ENCODE data around the gene GALNT6. TPM values are rescaled to one million over a fixed set of nuclear protein-coding genes. Genes with fewer than 3 reads are reported as not detected.

The GALNT6 gene
- total RNA-seq, 3 donors from 2014 or later (not counting 1 experiment from before 2014, with no cell fraction given), result 19.3 to 38.5 (median 33.9) TPM

DNA sequence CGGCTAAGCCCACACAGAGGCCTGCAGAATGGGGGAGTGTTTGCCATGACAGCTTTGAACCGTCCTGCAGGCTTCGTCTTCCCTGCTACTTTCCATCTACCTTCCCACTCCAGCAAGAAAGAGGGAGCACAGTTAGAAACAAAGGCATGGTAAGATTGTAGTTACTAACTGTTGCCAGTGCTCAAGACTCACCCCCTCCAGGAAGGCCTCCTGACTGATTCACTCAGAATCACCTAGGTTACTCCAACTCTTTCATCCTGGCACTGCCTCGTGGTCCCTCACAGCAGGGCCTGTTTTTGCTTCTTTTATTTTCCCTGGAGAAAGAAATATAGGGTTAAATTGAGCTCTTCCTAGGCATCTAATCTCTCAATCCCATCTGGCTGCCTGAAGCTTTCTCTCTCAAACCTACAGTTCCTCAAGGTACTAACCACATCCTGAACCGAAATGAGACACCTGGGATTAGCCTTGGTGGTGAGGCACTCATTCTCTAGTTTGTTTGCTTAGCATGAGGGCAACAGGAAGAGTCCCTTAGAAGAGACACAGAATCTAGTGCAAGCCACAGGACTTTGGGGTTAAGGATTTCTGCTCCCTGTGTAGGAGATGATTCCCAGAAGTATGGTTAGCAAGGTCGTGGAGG is 7.8 kb downstream of the GALNT6 start:
- DNase-seq (no peak), ATAC-seq (no peak)
- Histone ChIP-seq H3K27me3 (ENCODE audit: control insufficient read depth, insufficient read depth, low read length) (no peaks in the 10 kb centered on the region), H3K4me1 (ENCODE audit: control insufficient read depth, insufficient read depth, low read length) (peaks cover 13% of the 10 kb centered on the region), H3K4me3 (ENCODE audit: low read length) (no peak overlapping the region), H3K36me3 (ENCODE audit: control insufficient read depth, insufficient read depth, low read length) (peaks cover 32% of the 10 kb centered on the region), H3K9me3 (ENCODE audit: control insufficient read depth, insufficient read depth, low read length) (no peaks in the 10 kb centered on the region), H3K27ac (ENCODE audit: low read length) (no peak overlapping the region)
- H3K4me3 Mint-ChIP-seq, result no peak overlapping the region
- TF ChIP-seq, protein P1, sequence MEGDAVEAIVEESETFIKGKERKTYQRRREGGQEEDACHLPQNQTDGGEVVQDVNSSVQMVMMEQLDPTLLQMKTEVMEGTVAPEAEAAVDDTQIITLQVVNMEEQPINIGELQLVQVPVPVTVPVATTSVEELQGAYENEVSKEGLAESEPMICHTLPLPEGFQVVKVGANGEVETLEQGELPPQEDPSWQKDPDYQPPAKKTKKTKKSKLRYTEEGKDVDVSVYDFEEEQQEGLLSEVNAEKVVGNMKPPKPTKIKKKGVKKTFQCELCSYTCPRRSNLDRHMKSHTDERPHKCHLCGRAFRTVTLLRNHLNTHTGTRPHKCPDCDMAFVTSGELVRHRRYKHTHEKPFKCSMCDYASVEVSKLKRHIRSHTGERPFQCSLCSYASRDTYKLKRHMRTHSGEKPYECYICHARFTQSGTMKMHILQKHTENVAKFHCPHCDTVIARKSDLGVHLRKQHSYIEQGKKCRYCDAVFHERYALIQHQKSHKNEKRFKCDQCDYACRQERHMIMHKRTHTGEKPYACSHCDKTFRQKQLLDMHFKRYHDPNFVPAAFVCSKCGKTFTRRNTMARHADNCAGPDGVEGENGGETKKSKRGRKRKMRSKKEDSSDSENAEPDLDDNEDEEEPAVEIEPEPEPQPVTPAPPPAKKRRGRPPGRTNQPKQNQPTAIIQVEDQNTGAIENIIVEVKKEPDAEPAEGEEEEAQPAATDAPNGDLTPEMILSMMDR (IDR thresholded peaks at IDR 0.05), result no peak
- no peaks in the 10 kb centered on the region for H3K9me3 Mint-ChIP-seq
- H3K27ac Mint-ChIP-seq, result no peak overlapping the region
- no peaks in the 10 kb centered on the region for H3K27me3 Mint-ChIP-seq (ENCODE audit: low read depth in 2 of 2)
- intact Hi-C loops (cut with micrococcal nuclease), result no loop called here
- H3K36me3 Mint-ChIP-seq, result peaks cover 12% of the 10 kb centered on the region
- WGBS (ENCODE audit: insufficient coverage), result 50% methylated on average over 3 of the region's 6 CpGs
- peaks cover 30 to 38% of the 10 kb centered on the region in 2 donors for H3K4me1 Mint-ChIP-seq

DNA sequence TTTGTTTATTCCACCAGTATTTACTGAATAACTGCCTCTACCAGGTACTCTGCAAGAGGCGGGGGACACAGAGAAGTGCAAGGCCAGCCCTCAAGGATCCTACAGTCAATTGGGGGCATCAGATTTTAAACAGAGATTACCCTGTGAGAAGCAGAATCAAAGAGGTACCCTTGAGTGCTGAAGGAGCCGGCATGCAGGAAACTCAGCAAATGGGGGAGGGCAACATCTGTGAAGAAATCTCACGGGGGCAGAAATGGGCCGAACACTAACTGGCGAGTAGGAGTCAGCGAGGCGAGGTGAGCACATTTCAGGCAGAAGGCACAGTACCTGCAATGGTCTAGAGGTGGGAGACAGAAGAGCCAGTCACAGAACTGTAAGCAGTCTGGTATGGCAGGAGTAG is 9.0 kb downstream of the GALNT6 start:
- no peaks in the 10 kb centered on the region for H3K9me3 ChIP-seq (ENCODE audit: control insufficient read depth, insufficient read depth, low read length)
- H3K4me3 ChIP-seq (ENCODE audit: low read length), result no peak overlapping the region
- H3K27me3 Mint-ChIP-seq (ENCODE audit: low read depth in 2 of 2), result no peaks in the 10 kb centered on the region
- 78% methylated on average over 7 of the region's 7 CpGs for WGBS (ENCODE audit: insufficient coverage)
- no peak for ATAC-seq
- no peak overlapping the region for H3K27ac ChIP-seq (ENCODE audit: low read length)
- H3K9me3 Mint-ChIP-seq, result no peaks in the 10 kb centered on the region
- peaks cover 42% of the 10 kb centered on the region for H3K36me3 ChIP-seq (ENCODE audit: control insufficient read depth, insufficient read depth, low read length)
- no peak overlapping the region for H3K27ac Mint-ChIP-seq
- no peak overlapping the region for H3K4me3 Mint-ChIP-seq
- no peaks in the 10 kb centered on the region for H3K27me3 ChIP-seq (ENCODE audit: control insufficient read depth, insufficient read depth, low read length)
- DNase-seq, result no peak
- peaks cover 23% of the 10 kb centered on the region for H3K36me3 Mint-ChIP-seq
- intact Hi-C loops (cut with micrococcal nuclease), result no loop called here
- TF ChIP-seq, protein P1 (IDR thresholded peaks at IDR 0.05), result no peak
- H3K4me1 ChIP-seq (ENCODE audit: control insufficient read depth, insufficient read depth, low read length), result peaks cover 7% of the 10 kb centered on the region
- H3K4me1 Mint-ChIP-seq, result peaks cover 24 to 37% of the 10 kb centered on the region in 2 donors

DNA sequence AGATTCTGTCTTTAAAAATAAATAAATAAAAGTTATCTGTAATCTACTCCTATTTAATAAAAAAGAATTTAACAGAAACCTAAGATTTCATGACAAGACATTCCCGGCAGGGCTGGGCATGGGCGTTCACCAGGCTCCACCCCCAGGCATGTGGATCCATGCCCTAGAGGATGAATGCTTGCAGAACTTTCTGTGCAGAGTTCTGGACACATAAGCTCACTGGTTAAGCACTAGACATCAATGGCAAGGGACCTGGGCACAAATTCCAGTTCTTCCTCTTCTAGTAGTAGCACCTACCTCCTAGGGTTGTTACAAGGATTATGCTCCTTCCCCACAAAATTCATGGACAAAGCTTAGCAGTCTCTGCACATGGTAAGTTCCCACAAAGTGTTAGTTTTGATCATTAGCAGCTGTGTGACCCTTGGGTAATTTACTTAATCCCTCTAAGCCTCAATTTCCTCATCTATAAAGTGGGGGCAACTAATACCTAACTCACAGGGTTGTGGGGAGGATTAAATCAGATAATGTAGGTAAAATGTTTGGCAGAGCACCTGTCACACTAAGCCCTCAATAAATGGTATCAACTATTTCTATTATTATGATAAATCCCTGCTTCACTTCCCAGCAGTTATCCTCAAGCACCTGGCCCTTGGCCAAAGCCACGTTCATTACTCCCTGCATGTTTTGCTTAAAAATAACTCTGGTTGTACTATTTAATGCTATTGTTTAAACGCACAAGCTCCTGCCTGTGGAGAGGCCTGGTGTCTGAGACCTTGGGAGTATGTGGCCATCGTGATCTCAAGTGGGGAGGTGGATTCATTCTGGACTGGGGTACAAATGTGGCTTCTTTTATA is 9.8 kb downstream of the GALNT6 start:
- Histone ChIP-seq H3K27ac (ENCODE audit: low read length) (no peak overlapping the region), H3K4me3 (ENCODE audit: low read length) (no peak overlapping the region), H3K36me3 (ENCODE audit: control insufficient read depth, insufficient read depth, low read length) (peaks cover 49% of the 10 kb centered on the region), H3K9me3 (ENCODE audit: control insufficient read depth, insufficient read depth, low read length) (no peaks in the 10 kb centered on the region), H3K27me3 (ENCODE audit: control insufficient read depth, insufficient read depth, low read length) (no peaks in the 10 kb centered on the region), H3K4me1 (ENCODE audit: control insufficient read depth, insufficient read depth, low read length) (peaks cover 5% of the 10 kb centered on the region)
- H3K9me3 Mint-ChIP-seq, result no peaks in the 10 kb centered on the region
- H3K27ac Mint-ChIP-seq, result no peak overlapping the region
- WGBS (ENCODE audit: insufficient coverage), result 92% methylated on average over 4 of the region's 5 CpGs
- TF ChIP-seq, protein P1 (IDR thresholded peaks at IDR 0.05), result no peak
- intact Hi-C loops (cut with micrococcal nuclease), result no loop called here
- no peak overlapping the region for H3K4me3 Mint-ChIP-seq
- no peaks in the 10 kb centered on the region for H3K27me3 Mint-ChIP-seq (ENCODE audit: low read depth in 2 of 2)
- ATAC-seq (no peak), DNase-seq (no peak)
- H3K4me1 Mint-ChIP-seq, result peaks cover 18 to 31% of the 10 kb centered on the region in 2 donors
- H3K36me3 Mint-ChIP-seq, result peaks cover 24% of the 10 kb centered on the region

Measured in natural killer cell (primary cell).